HFFc6 (cell line): ENCODE data around the gene NFIA. TPM values are rescaled to one million over a fixed set of nuclear protein-coding genes. Genes with fewer than 3 reads are reported as not detected.

Experiments
- DNase-seq: peaks from one replicate; pipeline ENCODE4 v3.0.0-alpha.2; 2018
- H3K27ac Mint-ChIP-seq: 2 replicates; pipeline ENCODE4 v1.8.0; 2020; ENCODE audit warnings: mild to moderate bottlenecking, mixed read lengths
- H3K27me3 Mint-ChIP-seq: 2 replicates; pipeline ENCODE4 v1.8.0; 2021; ENCODE audit warnings: mild to moderate bottlenecking, moderate library complexity, mixed read lengths; ENCODE audit not compliant: insufficient read depth
- H3K36me3 Mint-ChIP-seq: 2 replicates; pipeline ENCODE4 v1.8.0; 2021; ENCODE audit warnings: low read depth, mixed read lengths
- H3K4me1 Mint-ChIP-seq: 2 replicates; pipeline ENCODE4 v1.8.0; 2020; ENCODE audit warnings: low read depth, mixed read lengths
- H3K4me3 Mint-ChIP-seq: 2 replicates; pipeline ENCODE4 v1.8.0; 2020; ENCODE audit warnings: mild to moderate bottlenecking, moderate library complexity, mixed read lengths
- H3K9me3 Mint-ChIP-seq: 2 replicates; pipeline ENCODE4 v1.8.0; 2020; ENCODE audit warnings: mild to moderate bottlenecking, mixed read lengths
- total RNA-seq, 6 experiments: library from RNA; stranded (reverse); fragmentation: NEBNext Ultra II Directional; extraction: Animal tissue kit (Norgen Biotek cat#: 25700); gene quantifications; 2 replicates in 1 of 6; 3 replicates in 5 of 6; pipeline ENCODE4 v1.2.3, GENCODE V29; 2021
- TF ChIP-seq, protein P1 (sequence below): fragments of 200-600 bp; sonication (generic); IDR thresholded peaks from 2 replicates; pipeline ENCODE4 v1.5.0; 2021; ENCODE audit warnings: antibody characterized with exemption, mild to moderate bottlenecking

NFIA gene
- total RNA-seq, 6 experiments from 2014 or later = 8.5 to 11.3 (median 10.4) TPM

DNA sequence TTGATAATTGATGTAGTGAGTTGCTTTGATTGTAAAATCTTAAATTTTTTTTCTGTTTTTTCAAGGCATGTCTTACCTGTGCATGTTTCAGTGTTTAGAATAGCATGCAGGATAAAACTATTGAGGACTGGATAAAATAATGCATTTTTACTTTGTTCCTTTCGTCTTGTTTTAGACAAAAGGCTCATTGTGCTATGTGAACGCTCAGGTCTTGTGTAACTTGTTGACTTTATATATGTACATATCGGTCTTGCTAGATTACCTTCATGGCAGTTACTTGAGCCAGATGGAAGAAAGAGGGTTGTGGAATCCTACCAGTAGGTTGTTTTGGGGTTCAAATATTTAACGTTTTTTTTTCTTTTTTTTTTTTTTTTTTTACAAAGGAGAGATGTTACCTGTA, 7.0 kb downstream of the NFIA start:
- H3K9me3 Mint-ChIP-seq = no peaks in the 10 kb centered on the region
- H3K27ac Mint-ChIP-seq = no peak overlapping the region
- TF ChIP-seq, protein P1, sequence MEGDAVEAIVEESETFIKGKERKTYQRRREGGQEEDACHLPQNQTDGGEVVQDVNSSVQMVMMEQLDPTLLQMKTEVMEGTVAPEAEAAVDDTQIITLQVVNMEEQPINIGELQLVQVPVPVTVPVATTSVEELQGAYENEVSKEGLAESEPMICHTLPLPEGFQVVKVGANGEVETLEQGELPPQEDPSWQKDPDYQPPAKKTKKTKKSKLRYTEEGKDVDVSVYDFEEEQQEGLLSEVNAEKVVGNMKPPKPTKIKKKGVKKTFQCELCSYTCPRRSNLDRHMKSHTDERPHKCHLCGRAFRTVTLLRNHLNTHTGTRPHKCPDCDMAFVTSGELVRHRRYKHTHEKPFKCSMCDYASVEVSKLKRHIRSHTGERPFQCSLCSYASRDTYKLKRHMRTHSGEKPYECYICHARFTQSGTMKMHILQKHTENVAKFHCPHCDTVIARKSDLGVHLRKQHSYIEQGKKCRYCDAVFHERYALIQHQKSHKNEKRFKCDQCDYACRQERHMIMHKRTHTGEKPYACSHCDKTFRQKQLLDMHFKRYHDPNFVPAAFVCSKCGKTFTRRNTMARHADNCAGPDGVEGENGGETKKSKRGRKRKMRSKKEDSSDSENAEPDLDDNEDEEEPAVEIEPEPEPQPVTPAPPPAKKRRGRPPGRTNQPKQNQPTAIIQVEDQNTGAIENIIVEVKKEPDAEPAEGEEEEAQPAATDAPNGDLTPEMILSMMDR = no peak
- peaks cover 19% of the 10 kb centered on the region for H3K4me1 Mint-ChIP-seq
- no peaks in the 10 kb centered on the region for H3K27me3 Mint-ChIP-seq
- DNase-seq = no peak
- no peak overlapping the region for H3K4me3 Mint-ChIP-seq
- 0 out of 2 replicates have a peak, but pooled peaks cover 16% of the 10 kb centered on the region for H3K36me3 Mint-ChIP-seq

DNA sequence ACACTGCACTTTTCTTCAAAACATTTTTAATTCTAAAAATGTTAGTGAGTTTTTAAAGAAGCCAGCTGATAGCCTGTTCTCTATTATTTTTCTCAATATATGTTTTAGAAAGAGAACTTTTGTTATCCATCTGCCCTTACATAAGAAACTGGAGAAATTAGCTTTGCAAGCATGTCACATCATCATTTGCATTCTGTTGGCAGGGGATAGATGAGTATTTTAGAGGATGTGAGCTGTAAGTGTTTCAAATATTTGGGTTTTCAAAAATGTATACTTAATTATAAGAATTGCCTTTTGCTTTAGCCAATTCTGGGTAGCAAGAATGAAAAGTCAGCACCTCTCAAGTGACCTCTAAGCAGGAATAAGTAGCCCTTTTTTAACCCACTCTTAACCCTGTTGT, 7.4 kb downstream of the NFIA start:
- Mint-ChIP-seq H3K27me3 (no peaks in the 10 kb centered on the region), H3K36me3 (0 out of 2 replicates have a peak, but pooled peaks cover 16% of the 10 kb centered on the region), H3K27ac (no peak overlapping the region), H3K4me3 (no peak overlapping the region), H3K9me3 (no peaks in the 10 kb centered on the region), H3K4me1 (peaks cover 19% of the 10 kb centered on the region)
- TF ChIP-seq, protein P1 = no peak
- no peak for DNase-seq

DNA sequence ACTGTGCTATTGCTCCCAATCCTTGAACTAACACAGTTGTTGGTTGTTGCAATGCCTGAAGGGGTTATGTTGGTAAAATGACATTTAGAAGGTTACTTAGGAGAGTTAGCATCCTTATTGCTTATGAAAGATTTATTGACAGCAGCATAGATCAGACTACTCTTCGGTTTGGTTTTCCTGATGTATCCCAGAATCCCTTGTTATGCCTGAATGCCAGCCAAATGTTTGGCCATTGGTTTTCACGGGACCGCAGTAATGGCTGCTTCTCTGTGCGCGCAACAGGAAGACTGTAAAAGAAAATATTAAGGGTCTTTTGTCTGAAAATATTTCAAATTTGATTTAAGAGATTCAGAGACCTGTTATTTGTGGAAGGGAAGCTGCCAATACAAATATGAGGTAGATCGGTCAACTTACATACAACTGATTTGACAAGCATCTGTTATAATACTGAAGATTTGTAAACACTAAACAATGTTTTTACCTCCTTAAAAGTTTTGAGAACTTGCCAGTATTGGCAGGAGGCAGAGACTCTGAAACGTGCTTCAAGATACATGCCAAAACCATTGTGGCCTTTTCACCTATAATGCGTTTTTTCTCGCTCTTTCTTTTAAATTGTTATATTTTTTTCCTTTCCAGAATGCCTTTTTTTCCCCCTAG, 8.3 kb downstream of the NFIA start:
- TF ChIP-seq, protein P1 = no peak
- H3K36me3 Mint-ChIP-seq = 0 out of 2 replicates have a peak, but pooled peaks cover 16% of the 10 kb centered on the region
- H3K9me3 Mint-ChIP-seq = no peaks in the 10 kb centered on the region
- no peaks in the 10 kb centered on the region for H3K27me3 Mint-ChIP-seq
- peaks cover 23% of the 10 kb centered on the region for H3K4me1 Mint-ChIP-seq
- no peak overlapping the region for H3K4me3 Mint-ChIP-seq
- no peak for DNase-seq
- H3K27ac Mint-ChIP-seq = no peak overlapping the region

DNA sequence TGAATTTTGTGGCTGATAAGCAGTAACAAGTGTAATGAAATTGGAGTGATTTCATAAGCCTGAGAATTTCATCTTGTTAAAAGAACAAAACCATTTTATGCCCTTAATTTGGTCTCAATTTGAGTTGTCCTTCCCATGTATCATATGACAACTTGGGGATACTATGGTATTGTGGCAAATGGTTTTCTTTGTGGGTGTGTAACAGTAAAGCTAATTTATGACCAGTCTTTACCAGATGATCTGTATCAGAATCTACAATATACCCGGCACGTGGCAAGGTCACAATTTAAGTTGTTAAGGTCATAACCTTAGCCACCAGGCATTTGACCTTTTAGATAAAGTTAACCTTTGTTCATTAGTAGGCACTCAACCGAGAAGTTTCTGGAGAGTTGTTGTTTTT, 9.1 kb downstream of the NFIA start:
- H3K27me3 Mint-ChIP-seq = no peaks in the 10 kb centered on the region
- H3K4me1 Mint-ChIP-seq = peaks cover 23% of the 10 kb centered on the region
- H3K4me3 Mint-ChIP-seq = no peak overlapping the region
- TF ChIP-seq, protein P1 = no peak
- no peak for DNase-seq
- H3K9me3 Mint-ChIP-seq = no peaks in the 10 kb centered on the region
- 0 out of 2 replicates have a peak, but pooled peaks cover 16% of the 10 kb centered on the region for H3K36me3 Mint-ChIP-seq
- no peak overlapping the region for H3K27ac Mint-ChIP-seq

DNA sequence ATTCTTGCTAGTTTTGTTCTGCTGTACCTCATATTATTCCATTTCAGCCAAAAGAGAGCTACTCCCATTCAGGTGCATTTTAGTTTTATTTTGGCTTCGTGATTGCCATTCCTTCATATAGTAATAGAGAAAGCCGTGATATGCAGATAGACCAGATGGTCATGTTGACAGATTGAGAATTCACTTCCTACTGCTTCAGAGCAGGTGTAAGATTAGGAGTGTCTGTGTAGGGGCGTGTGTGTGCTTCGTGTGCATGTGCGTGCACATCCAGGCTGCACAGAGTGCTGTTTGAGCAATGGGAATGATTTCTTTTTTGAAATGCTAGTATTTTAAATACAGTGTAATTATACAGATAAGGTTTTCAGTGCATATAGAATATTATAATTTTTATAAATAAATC, 10.3 kb downstream of the NFIA start:
- TF ChIP-seq, protein P1 = no peak
- H3K27ac Mint-ChIP-seq = no peak overlapping the region
- H3K9me3 Mint-ChIP-seq = no peaks in the 10 kb centered on the region
- H3K4me3 Mint-ChIP-seq = no peak overlapping the region
- 0 out of 2 replicates have a peak, but pooled peaks cover 16% of the 10 kb centered on the region for H3K36me3 Mint-ChIP-seq
- no peaks in the 10 kb centered on the region for H3K27me3 Mint-ChIP-seq
- peaks cover 31% of the 10 kb centered on the region for H3K4me1 Mint-ChIP-seq
- no peak for DNase-seq
